Skeletal muscle tissue (tissue), 4 donors: ENCODE data around the gene MARVELD1. TPM values are rescaled to one million over a fixed set of nuclear protein-coding genes. Genes with fewer than 3 reads are reported as not detected.
"Not testable (repeated sequence)": the region's sequence is repeated elsewhere in the genome, so short reads cannot be mapped to it uniquely, and the experiment has no call there.

ENCODE experiments used
- H3K27ac ChIP-seq: one replicate; pipeline ENCODE4 v1.7.0; 2013; ENCODE audit warnings: mild to moderate bottlenecking, low read depth, low read length, inconsistent platforms
- H3K27me3 ChIP-seq, 3 donors: one replicate each; pipeline ENCODE4 v1.7.0; 2013; ENCODE audit warnings: low read length in 3 of 3; ENCODE audit not compliant: control insufficient read depth in 3 of 3, insufficient read depth in 3 of 3
- H3K36me3 ChIP-seq, 3 donors: one replicate each; pipeline ENCODE4 v1.7.0; 2013; ENCODE audit warnings: low read length in 3 of 3; ENCODE audit not compliant: control insufficient read depth in 3 of 3, insufficient read depth in 3 of 3
- H3K4me1 ChIP-seq, 3 donors: one replicate each; pipeline ENCODE4 v1.7.0; 2013; ENCODE audit warnings: low read length in 3 of 3, mild to moderate bottlenecking in 3 of 3; ENCODE audit not compliant: control insufficient read depth in 3 of 3, insufficient read depth in 3 of 3
- H3K4me3 ChIP-seq, 3 donors: one replicate each; pipeline ENCODE4 v1.7.0; 2013; ENCODE audit warnings: low read length in 3 of 3
- H3K9ac ChIP-seq, 3 donors: one replicate each; pipeline ENCODE4 v1.7.0; 2013; ENCODE audit warnings: low read length in 3 of 3, mild to moderate bottlenecking in 3 of 3, moderate library complexity in 2 of 3, low read depth in 1 of 3
- H3K9me3 ChIP-seq, 3 donors: one replicate each; pipeline ENCODE4 v1.7.0; 2013; ENCODE audit warnings: low read length in 3 of 3; ENCODE audit not compliant: control insufficient read depth in 3 of 3
- total RNA-seq: library from RNA; depleted of rRNA; stranded (reverse); fragments of >200 nt; gene quantifications from one replicate; pipeline ENCODE4 v1.2.3, GENCODE V29; 2014
- donor health status: Osteomylitis.

MARVELD1 gene
- total RNA-seq, 1 donor from 2014 or later, result 17.2 TPM

GRCh38 chr10:97682042-97682441 is 31.5 kb upstream of the MARVELD1 start:
- no peak overlapping the region for H3K27ac ChIP-seq
- no peak overlapping the region for H3K9ac ChIP-seq

GRCh38 chr10:97683556-97684367 is 29.8 kb upstream of the MARVELD1 start:
- peak overlapping the region in 2 of 3 donors; percentile 13 to 19 for H3K4me3 ChIP-seq
- H3K27me3 ChIP-seq, result no peaks in the 10 kb centered on the region
- peak overlapping the region in 2 of 3 donors; percentile 58 to 62 for H3K9ac ChIP-seq
- peak overlapping the region; percentile 56 for H3K27ac ChIP-seq
- no peaks in the 10 kb centered on the region for H3K9me3 ChIP-seq
- H3K36me3 ChIP-seq, result peaks cover 3 to 5% (median 5%) of the 10 kb centered on the region in 3 donors
- H3K4me1 ChIP-seq, result peaks cover 36 to 48% (median 39%) of the 10 kb centered on the region in 3 donors

More at GRCh38 chr10:97682042-97682441, 31.5 kb upstream of the MARVELD1 start:
- Histone ChIP-seq H3K27me3 (no peaks in the 10 kb centered on the region), H3K4me1 (peaks cover 29 to 36% (median 29%) of the 10 kb centered on the region in 3 donors), H3K36me3 (peaks cover 11 to 17% (median 15%) of the 10 kb centered on the region in 3 donors), H3K4me3 (no peak overlapping the region), H3K9me3 (no peaks in the 10 kb centered on the region)

- not testable (repeated sequence) for H3K27me3 ChIP-seq, H3K36me3 ChIP-seq, H3K9me3 ChIP-seq
- Histone ChIP-seq H3K27ac (peak overlapping the region; percentile 56), H3K4me3 (peak overlapping the region in 1 of 3 donors; percentile 6), H3K4me1 (peaks cover 36 to 48% (median 39%) of the 10 kb centered on the region in 3 donors), H3K9ac (peak overlapping the region in 2 of 3 donors; percentile 2 to 62)
Measured at GRCh38 chr10:97684368-97684713, 29.2 kb upstream of the MARVELD1 start.

- peak overlapping the region in 1 of 3 donors; percentile 34 for H3K9ac ChIP-seq
- no peak overlapping the region for H3K27ac ChIP-seq
- peaks cover 36 to 48% (median 39%) of the 10 kb centered on the region in 3 donors for H3K4me1 ChIP-seq
- H3K27me3 ChIP-seq, result no peaks in the 10 kb centered on the region
- H3K9me3 ChIP-seq, result no peaks in the 10 kb centered on the region
- H3K4me3 ChIP-seq, result no peak overlapping the region
- no peaks in the 10 kb centered on the region for H3K36me3 ChIP-seq
Measured at GRCh38 chr10:97684866-97685394, 28.6 kb upstream of the MARVELD1 start.

GRCh38 chr10:97685395-97685958 is 28.1 kb upstream of the MARVELD1 start:
- no peaks in the 10 kb centered on the region for H3K9me3 ChIP-seq
- peak overlapping the region; percentile 18 to 83 (median 45) for H3K4me3 ChIP-seq
- H3K27me3 ChIP-seq, result no peaks in the 10 kb centered on the region
- H3K9ac ChIP-seq, result peak overlapping the region in 1 of 3 donors; percentile 34
- peak overlapping the region; percentile 3 for H3K27ac ChIP-seq
- H3K36me3 ChIP-seq, result no peaks in the 10 kb centered on the region
- H3K4me1 ChIP-seq, result peaks cover 36 to 48% (median 39%) of the 10 kb centered on the region in 3 donors

DNA sequence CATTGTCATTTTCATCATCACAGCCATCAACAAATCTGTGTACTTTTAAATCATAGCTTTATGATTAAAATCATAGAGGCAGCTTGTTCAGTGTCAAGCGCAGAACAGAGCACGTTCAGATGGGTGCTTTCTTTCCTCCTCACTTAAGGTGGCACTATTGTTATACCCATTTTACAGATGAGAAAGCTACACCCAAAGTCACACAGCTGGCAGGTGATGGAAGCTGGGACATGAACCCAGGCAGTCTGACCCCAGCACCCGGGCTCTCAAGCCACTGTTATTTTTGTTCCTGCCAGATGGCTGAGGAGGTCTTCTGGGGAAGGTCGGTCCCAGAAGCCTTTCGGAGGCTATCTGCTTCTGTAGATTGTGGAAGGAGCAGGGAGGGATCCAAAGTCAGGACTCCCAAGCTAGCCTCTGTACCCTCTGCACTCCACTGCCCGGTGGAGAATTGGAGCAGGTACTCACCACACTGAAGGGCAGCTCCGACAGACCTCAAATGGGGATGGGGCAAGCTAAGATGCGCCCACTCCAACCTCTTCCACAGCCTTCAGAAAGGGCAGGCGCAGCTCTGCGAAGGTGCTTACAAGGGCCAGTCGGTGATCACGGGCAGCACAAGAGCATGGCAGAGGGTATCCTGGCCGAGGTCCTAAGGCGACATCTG is 27.1 kb upstream of the MARVELD1 start:
- Histone ChIP-seq H3K9ac (peak overlapping the region; percentile 85 to 96 (median 95)), H3K27me3 (no peaks in the 10 kb centered on the region), H3K27ac (peak overlapping the region; percentile 71), H3K4me3 (peak overlapping the region; percentile 83 to 95 (median 94)), H3K36me3 (no peaks in the 10 kb centered on the region), H3K4me1 (peaks cover 36 to 48% (median 39%) of the 10 kb centered on the region in 3 donors), H3K9me3 (no peaks in the 10 kb centered on the region)

DNA sequence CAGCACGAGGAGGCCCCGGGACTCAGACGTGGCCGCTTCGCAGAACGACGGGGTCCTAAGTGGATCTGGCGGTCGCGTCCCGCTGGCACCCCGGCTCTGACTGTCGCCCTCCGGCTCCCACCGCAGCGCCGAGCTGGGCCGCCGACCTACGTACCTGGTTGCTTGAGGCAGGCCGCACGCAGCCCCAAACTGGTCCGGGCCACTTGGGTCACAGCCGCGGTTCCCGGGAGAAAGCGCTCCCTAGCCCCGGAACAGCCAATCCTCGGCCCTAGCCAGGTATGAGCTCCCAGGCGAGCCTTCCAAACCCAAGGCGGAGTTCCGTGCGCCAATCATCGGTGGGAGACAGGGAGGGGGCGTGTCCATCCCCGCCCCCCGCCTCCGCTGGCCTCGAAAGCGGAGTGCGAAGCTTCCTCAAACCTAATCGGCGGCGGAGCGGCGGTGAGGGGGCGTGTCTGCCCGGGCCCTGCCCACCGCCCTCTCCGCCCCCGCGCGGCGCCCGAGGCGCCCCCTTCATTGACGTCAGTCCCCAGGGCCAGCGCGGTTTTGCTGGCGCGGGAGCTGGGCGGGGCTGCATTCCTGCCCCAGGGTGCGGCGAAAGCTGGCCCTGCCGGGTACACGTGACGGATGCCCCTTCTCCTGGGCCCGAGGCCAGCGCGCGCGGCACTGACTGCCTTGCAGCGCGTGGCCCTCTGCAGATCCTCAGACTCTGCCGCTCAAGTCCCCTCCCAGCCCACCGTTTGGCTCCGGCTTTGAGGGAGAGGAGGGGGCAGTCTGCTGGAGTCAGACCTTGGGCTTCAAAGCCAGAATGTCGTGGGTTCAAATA is 26.4 kb upstream of the MARVELD1 start, which contains the start of gene AVPI1:
Gene AVPI1 (minus strand): TSS at position 280 of the 823 bp plus-strand sequence. CDS start 7,336 bp downstream, outside the sequence.
- H3K9ac ChIP-seq, result peak within 1 kb of the TSS; percentile 85 to 96 (median 95)
- H3K27me3 ChIP-seq, result no peaks in the 10 kb centered on the region
- H3K4me1 ChIP-seq, result peaks cover 36 to 48% (median 39%) of the 10 kb centered on the region in 3 donors
- no peaks in the 10 kb centered on the region for H3K9me3 ChIP-seq
- H3K4me3 ChIP-seq, result peak within 1 kb of the TSS; percentile 83 to 95 (median 94)
- H3K36me3 ChIP-seq, result no peaks in the 10 kb centered on the region
- H3K27ac ChIP-seq, result peak within 1 kb of the TSS; percentile 71

- H3K36me3 ChIP-seq, result no peaks in the 10 kb centered on the region
- H3K4me3 ChIP-seq, result peak overlapping the region; percentile 83 to 95 (median 94)
- peak overlapping the region; percentile 85 to 96 (median 95) for H3K9ac ChIP-seq
- peak overlapping the region; percentile 71 for H3K27ac ChIP-seq
- H3K9me3 ChIP-seq, result no peaks in the 10 kb centered on the region
- H3K4me1 ChIP-seq, result peaks cover 36 to 48% (median 39%) of the 10 kb centered on the region in 3 donors
- no peaks in the 10 kb centered on the region for H3K27me3 ChIP-seq
Measured at GRCh38 chr10:97687785-97688781, 25.4 kb upstream of the MARVELD1 start.
